DOHH2 (cell line): ENCODE results near the gene RETREG1.

ENCODE experiments used
- CTCF ChIP-seq: fragments of 200-600 bp; sonication (generic); IDR thresholded peaks from one replicate; pipeline ENCODE4 v1.5.1; 2014; ENCODE audit warnings: antibody characterized with exemption, mild to moderate bottlenecking, low read depth, low read length; ENCODE audit not compliant: poor library complexity, severe bottlenecking
- EZH2phosphoT487 ChIP-seq: fragments of 200-600 bp; sonication (generic); IDR thresholded peaks from 2 replicates; pipeline ENCODE4 v1.6.1; 2017; ENCODE audit warnings: borderline replicate concordance, mild to moderate bottlenecking, antibody characterized with exemption, low read length, moderate library complexity, mixed read lengths

GRCh38 chr5:16505140-16505891, 111.5 kb downstream of the RETREG1 start:
- TF ChIP-seq CTCF (no peak), EZH2phosphoT487 (no peak)
